ENCODE measurements around the gene TCF21.

The TCF21 gene

GRCh38 chr6:133889557-133890403 is 867 bp downstream of the TCF21 start:
- DNase-seq (ENCODE audit: low read depth): no peak

- DNase-seq (ENCODE audit: low read depth): no peak
Measured at GRCh38 chr6:133890711-133891148, 1.8 kb downstream of the TCF21 start.

GRCh38 chr6:133891149-133891926 is 2.4 kb downstream of the TCF21 start:
- no peak for DNase-seq (ENCODE audit: low read depth)

- DNase-seq (ENCODE audit: low read depth): no peak
Measured at GRCh38 chr6:133891927-133892812, 3.3 kb downstream of the TCF21 start.

GRCh38 chr6:133892813-133893691 is 4.1 kb downstream of the TCF21 start:
- DNase-seq (ENCODE audit: low read depth): no peak

GRCh38 chr6:133893946-133894345 is 5.0 kb downstream of the TCF21 start:
- DNase-seq (ENCODE audit: low read depth): no peak

GRCh38 chr6:133894369-133894768 is 5.5 kb downstream of the TCF21 start:
- no peak for DNase-seq (ENCODE audit: low read depth)

- DNase-seq (ENCODE audit: low read depth): no peak
Measured at GRCh38 chr6:133894795-133895358, 6.0 kb downstream of the TCF21 start.

- DNase-seq (ENCODE audit: low read depth): no peak
Measured at GRCh38 chr6:133895573-133896343, 6.8 kb downstream of the TCF21 start.

- no peak for DNase-seq (ENCODE audit: low read depth)
Measured at GRCh38 chr6:133896344-133896721, 7.4 kb downstream of the TCF21 start.

GRCh38 chr6:133898263-133898662 is 9.3 kb downstream of the TCF21 start:
- DNase-seq (ENCODE audit: low read depth): no peak

- no peak for DNase-seq (ENCODE audit: low read depth)
Measured at GRCh38 chr6:133899556-133899955, 10.6 kb downstream of the TCF21 start.

GRCh38 chr6:133903855-133904254 is 14.9 kb downstream of the TCF21 start:
- no peak for DNase-seq (ENCODE audit: low read depth)

GRCh38 chr6:133906050-133906449 is 17.1 kb downstream of the TCF21 start:
- no peak for DNase-seq (ENCODE audit: low read depth)

GRCh38 chr6:133916650-133917151 is 27.8 kb downstream of the TCF21 start:
- peak; percentile 69 for DNase-seq (ENCODE audit: low read depth)

GRCh38 chr6:133917781-133918180 is 28.9 kb downstream of the TCF21 start:
- DNase-seq (ENCODE audit: low read depth): no peak

- DNase-seq (ENCODE audit: low read depth): no peak
Measured at GRCh38 chr6:133918208-133918930, 29.5 kb downstream of the TCF21 start.

- DNase-seq (ENCODE audit: low read depth): no peak
Measured at GRCh38 chr6:133919362-133919761, 30.4 kb downstream of the TCF21 start.

- DNase-seq (ENCODE audit: low read depth): peak; percentile 44
Measured at GRCh38 chr6:133921249-133921859, 32.4 kb downstream of the TCF21 start.

Measured in stimulated activated CD8-positive, alpha-beta memory T cell treated with anti-CD3 and anti-CD28 coated beads, Interleukin-4, amount 100 ng/mL, for 24 hours (primary cell).